ENCODE data around the gene PTPA.

- TF ChIP-seq BHLHE40 (IDR thresholded peaks at IDR 0.05; ENCODE audit: borderline replicate concordance) (no peak), FOXM1 (IDR thresholded peaks at IDR 0.05; ENCODE audit: borderline replicate concordance) (no peak), PKNOX1 (IDR thresholded peaks at IDR 0.05) (no peak), LEF1 (IDR thresholded peaks at IDR 0.05; ENCODE audit: borderline replicate concordance) (no peak), ZNF384 (IDR thresholded peaks at IDR 0.05) (no peak), ARNT (IDR thresholded peaks at IDR 0.05) (no peak), FOXK2 (IDR thresholded peaks at IDR 0.05) (no peak), TARDBP (IDR thresholded peaks at IDR 0.05) (no peak), SP1 (IDR thresholded peaks at IDR 0.05) (no peak), FOXA1 (IDR thresholded peaks at IDR 0.05) (no peak)
Measured at GRCh38 chr9:129084087-129084486, 27.1 kb upstream of the PTPA start.
